Measurements from ENCODE around the gene ITPRID2. TPM values are rescaled to one million over a fixed set of nuclear protein-coding genes. Genes with fewer than 3 reads are reported as not detected.
"Not testable (repeated sequence)": the region's sequence is repeated elsewhere in the genome, so short reads cannot be mapped to it uniquely, and the experiment has no call there.

The ITPRID2 gene
- total RNA-seq, 1 donor from 2014 or later: 57.4 TPM

DNA sequence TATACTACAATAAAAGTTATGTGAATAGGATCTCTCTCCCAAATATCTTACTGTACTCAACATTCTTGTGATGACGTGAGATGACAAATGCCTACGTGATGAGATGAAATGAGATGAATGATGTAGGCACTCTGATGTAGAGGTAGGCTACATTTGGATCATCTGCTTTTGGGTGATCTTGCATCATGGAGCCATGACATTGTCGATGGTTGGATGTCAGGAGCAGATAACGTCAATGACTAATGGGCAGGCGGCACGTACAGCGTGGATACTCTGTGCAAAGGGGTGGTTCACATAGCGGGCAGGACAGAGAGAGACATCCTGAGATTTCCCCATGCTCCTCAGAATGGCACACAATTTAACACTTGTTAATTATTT lies 53.4 kb downstream of the ITPRID2 start:
- Mint-ChIP-seq H3K4me3 (ENCODE audit: low read depth) (no peak overlapping the region), H3K36me3 (ENCODE audit: low read depth) (no peaks in the 10 kb centered on the region), H3K9me3 (no peaks in the 10 kb centered on the region), H3K27me3 (ENCODE audit: low read depth) (peaks cover 20% of the 10 kb centered on the region), H3K4me1 (ENCODE audit: low read depth) (peaks cover 2% of the 10 kb centered on the region), H3K27ac (no peak overlapping the region)
- intact Hi-C loops (cut with micrococcal nuclease): no loop called here
- DNase-seq (ENCODE audit: low spot score): no peak

- Mint-ChIP-seq H3K27ac (no peak overlapping the region), H3K4me3 (ENCODE audit: low read depth) (no peak overlapping the region), H3K36me3 (ENCODE audit: low read depth) (no peaks in the 10 kb centered on the region), H3K27me3 (ENCODE audit: low read depth) (peaks cover 19% of the 10 kb centered on the region), H3K4me1 (ENCODE audit: low read depth) (peaks cover 6% of the 10 kb centered on the region), H3K9me3 (no peaks in the 10 kb centered on the region)
- no peak for DNase-seq (ENCODE audit: low spot score)
- intact Hi-C loops (cut with micrococcal nuclease): no loop called here
Observed at GRCh38 chr2:181946444-181947127, 55.1 kb downstream of the ITPRID2 start.

- intact Hi-C loops (cut with micrococcal nuclease): no loop called here
Observed at GRCh38 chr2:181947273-181947672, 55.7 kb downstream of the ITPRID2 start.

GRCh38 chr2:181948227-181948626 lies 56.7 kb downstream of the ITPRID2 start:
- Mint-ChIP-seq H3K9me3 (no peaks in the 10 kb centered on the region), H3K4me1 (ENCODE audit: low read depth) (peaks cover 10% of the 10 kb centered on the region), H3K27me3 (ENCODE audit: low read depth) (peaks cover 13% of the 10 kb centered on the region), H3K36me3 (ENCODE audit: low read depth) (no peaks in the 10 kb centered on the region), H3K4me3 (ENCODE audit: low read depth) (no peak overlapping the region), H3K27ac (no peak overlapping the region)
- DNase-seq (ENCODE audit: low spot score): no peak
- intact Hi-C loops (cut with micrococcal nuclease): no loop called here

More at GRCh38 chr2:181947273-181947672, 55.7 kb downstream of the ITPRID2 start:
- Mint-ChIP-seq H3K36me3 (ENCODE audit: low read depth) (no peaks in the 10 kb centered on the region), H3K4me3 (ENCODE audit: low read depth) (no peak overlapping the region), H3K4me1 (ENCODE audit: low read depth) (peaks cover 9% of the 10 kb centered on the region), H3K9me3 (no peaks in the 10 kb centered on the region), H3K27ac (no peak overlapping the region), H3K27me3 (ENCODE audit: low read depth) (peaks cover 19% of the 10 kb centered on the region)
- DNase-seq (ENCODE audit: low spot score): no peak

DNA sequence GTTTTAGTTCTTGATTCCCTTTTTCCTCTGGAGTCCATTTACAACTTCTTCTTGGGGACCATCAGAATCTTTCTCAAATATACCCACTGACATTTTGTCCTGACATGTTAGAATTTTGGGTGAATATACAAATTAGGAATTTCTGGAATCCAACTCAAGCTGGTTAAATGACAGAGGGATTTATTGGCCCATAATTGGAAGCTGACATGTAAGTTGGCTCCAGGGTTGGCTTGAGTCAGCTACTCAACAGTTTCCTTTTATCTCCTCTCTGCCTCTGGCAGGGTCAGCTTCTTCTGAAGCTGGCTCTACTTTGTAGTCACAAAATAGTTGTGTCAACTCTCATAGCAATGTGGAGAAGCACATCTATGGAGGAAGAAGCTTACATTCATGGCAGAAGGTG lies 57.5 kb downstream of the ITPRID2 start:
- H3K27ac Mint-ChIP-seq: no peak overlapping the region
- no peak for DNase-seq (ENCODE audit: low spot score)
- H3K4me3 Mint-ChIP-seq (ENCODE audit: low read depth): no peak overlapping the region
- no peaks in the 10 kb centered on the region for H3K36me3 Mint-ChIP-seq (ENCODE audit: low read depth)
- intact Hi-C loops (cut with micrococcal nuclease): no loop called here
- H3K9me3 Mint-ChIP-seq: no peaks in the 10 kb centered on the region
- peaks cover 10% of the 10 kb centered on the region for H3K27me3 Mint-ChIP-seq (ENCODE audit: low read depth)
- peaks cover 18% of the 10 kb centered on the region for H3K4me1 Mint-ChIP-seq (ENCODE audit: low read depth)

GRCh38 chr2:181952404-181953226 lies 61.1 kb downstream of the ITPRID2 start:
- Mint-ChIP-seq H3K36me3 (ENCODE audit: low read depth) (no peaks in the 10 kb centered on the region), H3K27ac (no peak overlapping the region), H3K27me3 (ENCODE audit: low read depth) (peaks cover 7% of the 10 kb centered on the region), H3K4me1 (ENCODE audit: low read depth) (peaks cover 36% of the 10 kb centered on the region), H3K4me3 (ENCODE audit: low read depth) (no peak overlapping the region), H3K9me3 (no peaks in the 10 kb centered on the region)
- intact Hi-C loops (cut with micrococcal nuclease): loop anchor here (5.0 to 10.0 kb wide), 2 partner anchors 45 to 878 kb away; no protein-coding TSS in a partner anchor
- no peak for DNase-seq (ENCODE audit: low spot score)

- H3K4me3 Mint-ChIP-seq (ENCODE audit: low read depth): peak overlapping the region; percentile 65
- peaks cover 40% of the 10 kb centered on the region for H3K4me1 Mint-ChIP-seq (ENCODE audit: low read depth)
- peaks cover 8% of the 10 kb centered on the region for H3K27me3 Mint-ChIP-seq (ENCODE audit: low read depth)
- no peaks in the 10 kb centered on the region for H3K36me3 Mint-ChIP-seq (ENCODE audit: low read depth)
- intact Hi-C loops (cut with micrococcal nuclease): loop anchor here (1.0 to 10.0 kb wide), 5 partner anchors 47 to 879 kb away; no protein-coding TSS in a partner anchor
- DNase-seq (ENCODE audit: low spot score): peak; percentile 46
- no peaks in the 10 kb centered on the region for H3K9me3 Mint-ChIP-seq
- no peak overlapping the region for H3K27ac Mint-ChIP-seq
Observed at GRCh38 chr2:181953881-181954537, 62.5 kb downstream of the ITPRID2 start.

GRCh38 chr2:181954538-181954883 lies 63.0 kb downstream of the ITPRID2 start:
- Mint-ChIP-seq H3K27ac (no peak overlapping the region), H3K27me3 (ENCODE audit: low read depth) (peaks cover 8% of the 10 kb centered on the region), H3K36me3 (ENCODE audit: low read depth) (no peaks in the 10 kb centered on the region), H3K9me3 (no peaks in the 10 kb centered on the region), H3K4me1 (ENCODE audit: low read depth) (peaks cover 40% of the 10 kb centered on the region), H3K4me3 (ENCODE audit: low read depth) (peak overlapping the region; percentile 65)
- no peak for DNase-seq (ENCODE audit: low spot score)
- intact Hi-C loops (cut with micrococcal nuclease): loop anchor here (1.0 to 10.0 kb wide), 5 partner anchors 47 to 880 kb away; no protein-coding TSS in a partner anchor

DNA sequence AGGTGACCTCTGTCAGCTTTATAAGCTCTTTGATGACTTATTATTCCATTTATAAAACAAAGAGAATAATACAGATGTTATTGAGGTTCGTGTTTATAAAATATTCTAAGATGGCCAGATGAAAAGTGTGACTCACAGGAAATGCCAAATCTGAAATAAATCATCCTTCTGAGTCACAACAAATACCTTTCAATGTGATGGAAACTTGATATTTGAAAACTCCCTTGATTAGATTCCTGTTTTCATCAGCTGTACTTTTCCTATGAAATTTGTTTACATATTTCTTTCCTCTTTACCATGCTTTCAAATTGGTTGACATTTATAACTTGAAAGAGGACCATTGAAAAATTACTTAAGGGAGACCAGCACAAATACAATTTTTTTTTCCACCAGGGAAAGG lies 63.5 kb downstream of the ITPRID2 start:
- Mint-ChIP-seq H3K9me3 (no peaks in the 10 kb centered on the region), H3K4me1 (ENCODE audit: low read depth) (peaks cover 40% of the 10 kb centered on the region), H3K27me3 (ENCODE audit: low read depth) (peaks cover 8% of the 10 kb centered on the region), H3K36me3 (ENCODE audit: low read depth) (no peaks in the 10 kb centered on the region), H3K27ac (no peak overlapping the region), H3K4me3 (ENCODE audit: low read depth) (no peak overlapping the region)
- no peak for DNase-seq (ENCODE audit: low spot score)
- intact Hi-C loops (cut with micrococcal nuclease): loop anchor here (2.0 to 10.0 kb wide), 3 partner anchors 62 to 880 kb away; no protein-coding TSS in a partner anchor

GRCh38 chr2:181955866-181956265 lies 64.3 kb downstream of the ITPRID2 start:
- H3K27ac Mint-ChIP-seq; H3K36me3 Mint-ChIP-seq (ENCODE audit: low read depth); H3K9me3 Mint-ChIP-seq; DNase-seq (ENCODE audit: low spot score); H3K4me3 Mint-ChIP-seq (ENCODE audit: low read depth): not testable (repeated sequence)
- Mint-ChIP-seq H3K4me1 (ENCODE audit: low read depth) (peaks cover 40% of the 10 kb centered on the region), H3K27me3 (ENCODE audit: low read depth) (peaks cover 11% of the 10 kb centered on the region)
- intact Hi-C loops (cut with micrococcal nuclease): loop anchor here (2.0 to 10.0 kb wide), 3 partner anchors 63 to 881 kb away; no protein-coding TSS in a partner anchor

DNA sequence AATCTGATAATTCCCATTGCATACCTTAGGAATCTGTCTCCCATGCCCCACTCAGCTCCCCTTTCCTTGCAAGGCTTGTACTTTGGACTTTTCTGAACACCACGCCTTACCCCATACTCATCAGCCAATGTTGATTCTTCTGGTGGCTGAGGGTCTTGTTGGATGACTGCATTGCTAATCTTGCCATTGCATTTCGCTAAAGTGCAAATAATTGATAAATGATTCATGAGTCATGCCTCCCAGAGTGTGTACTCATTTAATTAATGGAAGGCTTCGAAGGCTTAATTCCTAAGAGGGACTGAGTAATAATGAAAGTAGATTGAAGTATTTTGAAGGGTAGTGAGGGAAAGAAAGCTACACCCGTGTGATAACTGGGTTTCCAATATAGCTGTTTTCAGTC lies 66.1 kb downstream of the ITPRID2 start:
- Mint-ChIP-seq H3K36me3 (ENCODE audit: low read depth) (no peaks in the 10 kb centered on the region), H3K9me3 (no peaks in the 10 kb centered on the region), H3K27me3 (ENCODE audit: low read depth) (peaks cover 12% of the 10 kb centered on the region), H3K27ac (no peak overlapping the region), H3K4me1 (ENCODE audit: low read depth) (peaks cover 31% of the 10 kb centered on the region), H3K4me3 (ENCODE audit: low read depth) (no peak overlapping the region)
- DNase-seq (ENCODE audit: low spot score): no peak
- intact Hi-C loops (cut with micrococcal nuclease): loop anchor here (10.0 kb wide), 1 partner anchor 883 kb away; no protein-coding TSS in a partner anchor

GRCh38 chr2:181958726-181959125 lies 67.2 kb downstream of the ITPRID2 start:
- Mint-ChIP-seq H3K4me3 (ENCODE audit: low read depth) (no peak overlapping the region), H3K27me3 (ENCODE audit: low read depth) (peaks cover 12% of the 10 kb centered on the region), H3K36me3 (ENCODE audit: low read depth) (no peaks in the 10 kb centered on the region), H3K27ac (no peak overlapping the region), H3K4me1 (ENCODE audit: low read depth) (peaks cover 25% of the 10 kb centered on the region), H3K9me3 (no peaks in the 10 kb centered on the region)
- intact Hi-C loops (cut with micrococcal nuclease): loop anchor here (10.0 kb wide), 1 partner anchor 884 kb away; no protein-coding TSS in a partner anchor
- DNase-seq (ENCODE audit: low spot score): no peak

Measured in activated T-helper 2 cell treated with anti-CD3 and anti-CD28 coated beads, Interferon-gamma antibody, Interleukin-2, Interleukin-4, amounts not matched to agents 10 μg/mL and 5 μg/mL and 100 μg/mL, durations not matched to agents 14 hours and 24 hours and 36 hours (primary cell).